ENCODE data around the gene TBX3. TPM values are rescaled to one million over a fixed set of nuclear protein-coding genes. Genes with fewer than 3 reads are reported as not detected.

TBX3 gene
- total RNA-seq, 4 donors from 2014 or later, result 11.1 to 13.5 (median 12.3) TPM

DNA sequence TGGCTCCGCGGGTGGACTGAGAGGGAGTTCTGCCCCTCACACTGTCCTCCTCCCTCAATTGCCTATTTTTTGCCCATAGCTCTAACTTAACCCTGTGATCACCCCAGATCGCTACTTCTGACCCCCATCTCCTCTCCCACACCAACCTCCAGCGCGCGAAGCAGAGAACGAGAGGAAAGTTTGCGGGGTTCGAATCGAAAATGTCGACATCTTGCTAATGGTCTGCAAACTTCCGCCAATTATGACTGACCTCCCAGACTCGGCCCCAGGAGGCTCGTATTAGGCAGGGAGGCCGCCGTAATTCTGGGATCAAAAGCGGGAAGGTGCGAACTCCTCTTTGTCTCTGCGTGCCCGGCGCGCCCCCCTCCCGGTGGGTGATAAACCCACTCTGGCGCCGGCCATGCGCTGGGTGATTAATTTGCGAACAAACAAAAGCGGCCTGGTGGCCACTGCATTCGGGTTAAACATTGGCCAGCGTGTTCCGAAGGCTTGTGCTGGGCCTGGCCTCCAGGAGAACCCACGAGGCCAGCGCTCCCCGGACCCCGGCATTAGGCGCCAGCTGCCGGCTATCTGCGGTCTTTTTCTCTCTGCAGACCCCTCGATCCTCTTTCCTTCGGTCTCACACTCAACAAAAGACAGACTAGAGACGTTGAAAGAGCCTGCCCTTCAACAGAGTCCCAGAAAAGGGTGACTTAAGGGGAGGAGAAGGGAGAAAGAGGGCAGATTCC lies 3.0 kb upstream of the TBX3 start:
- peaks cover 0 to 30% (median 2%) of the 10 kb centered on the region in 4 donors for H3K4me1 ChIP-seq
- no peak overlapping the region for H3K4me3 ChIP-seq
- no peak for TF ChIP-seq EP300 (IDR thresholded peaks at IDR 0.05)
- no peaks in the 10 kb centered on the region for H3K9me3 ChIP-seq
- no peak overlapping the region for H3K27ac ChIP-seq
- peaks cover 0 to 53% of the 10 kb centered on the region in 2 donors for H3K27me3 ChIP-seq
- no peaks in the 10 kb centered on the region for H3K36me3 ChIP-seq
- WGBS, 2 donors, result 50 to 52% methylated on average over 41 of the region's 41 CpGs
- no peak for DNase-seq (ENCODE audit: low spot score in 2 of 2)

DNA sequence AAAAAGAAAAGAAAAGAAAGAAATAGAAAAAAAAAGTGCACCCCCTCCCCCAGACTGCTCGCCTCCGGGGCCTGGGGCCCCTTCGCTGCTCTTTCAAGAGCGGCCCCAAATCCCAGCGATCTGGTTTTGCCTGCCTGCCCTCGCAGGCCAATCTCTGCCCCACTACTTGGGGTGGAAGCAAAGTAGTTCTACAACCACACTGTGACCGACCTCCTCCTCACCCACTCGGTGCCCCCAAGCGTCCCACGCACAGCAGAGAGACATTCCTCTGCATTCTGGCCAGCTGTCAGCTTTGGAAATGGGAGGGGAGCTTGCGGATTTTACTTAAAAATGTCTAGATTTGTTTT lies 2.4 kb upstream of the TBX3 start:
- TF ChIP-seq EP300 (IDR thresholded peaks at IDR 0.05), result no peak
- TF ChIP-seq POLR2A (IDR thresholded peaks at IDR 0.05), result no peak
- TF ChIP-seq CTCF (IDR thresholded peaks at IDR 0.05), result no peak
- no peaks in the 10 kb centered on the region for H3K36me3 ChIP-seq
- peaks cover 0 to 48% of the 10 kb centered on the region in 2 donors for H3K27me3 ChIP-seq
- H3K27ac ChIP-seq, result no peak overlapping the region
- 42 to 48% methylated on average over 11 of the region's 11 CpGs for WGBS, 2 donors
- H3K4me3 ChIP-seq, result no peak overlapping the region
- H3K4me1 ChIP-seq, result peaks cover 0 to 28% (median 2%) of the 10 kb centered on the region in 4 donors
- no peaks in the 10 kb centered on the region for H3K9me3 ChIP-seq
- no peak for DNase-seq (ENCODE audit: low spot score in 2 of 2)

DNA sequence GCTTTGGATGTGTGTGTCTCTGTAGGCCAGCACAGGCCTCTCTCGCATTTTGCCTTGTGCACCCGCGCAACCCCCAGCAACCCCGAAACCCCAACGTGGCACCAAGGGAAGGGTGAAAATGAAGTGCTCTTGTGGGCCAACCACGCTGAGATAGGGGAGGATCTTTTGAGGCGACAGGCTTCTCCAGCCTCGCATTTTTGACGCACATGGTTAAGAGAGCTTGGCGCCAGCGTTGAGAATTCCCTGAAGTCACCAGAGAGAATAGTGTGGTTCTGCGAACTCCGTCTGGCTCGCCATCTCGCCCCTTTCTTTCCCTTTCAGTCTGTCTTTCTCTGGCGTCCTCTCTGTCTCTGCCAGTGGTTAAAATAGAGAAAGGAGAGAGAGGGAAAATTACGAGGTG lies 1.9 kb upstream of the TBX3 start:
- Histone ChIP-seq H3K27me3 (peaks cover 0 to 42% of the 10 kb centered on the region in 2 donors), H3K9me3 (no peaks in the 10 kb centered on the region), H3K4me1 (peaks cover 0 to 29% (median 2%) of the 10 kb centered on the region in 4 donors), H3K4me3 (no peak overlapping the region), H3K27ac (no peak overlapping the region), H3K36me3 (no peaks in the 10 kb centered on the region)
- WGBS, 2 donors, result 74 to 81% methylated on average over 17 of the region's 17 CpGs
- no peak for TF ChIP-seq EP300 (IDR thresholded peaks at IDR 0.05)
- TF ChIP-seq CTCF (IDR thresholded peaks at IDR 0.05), result no peak
- no peak for TF ChIP-seq POLR2A (IDR thresholded peaks at IDR 0.05)
- DNase-seq (ENCODE audit: low spot score in 2 of 2), result no peak

DNA sequence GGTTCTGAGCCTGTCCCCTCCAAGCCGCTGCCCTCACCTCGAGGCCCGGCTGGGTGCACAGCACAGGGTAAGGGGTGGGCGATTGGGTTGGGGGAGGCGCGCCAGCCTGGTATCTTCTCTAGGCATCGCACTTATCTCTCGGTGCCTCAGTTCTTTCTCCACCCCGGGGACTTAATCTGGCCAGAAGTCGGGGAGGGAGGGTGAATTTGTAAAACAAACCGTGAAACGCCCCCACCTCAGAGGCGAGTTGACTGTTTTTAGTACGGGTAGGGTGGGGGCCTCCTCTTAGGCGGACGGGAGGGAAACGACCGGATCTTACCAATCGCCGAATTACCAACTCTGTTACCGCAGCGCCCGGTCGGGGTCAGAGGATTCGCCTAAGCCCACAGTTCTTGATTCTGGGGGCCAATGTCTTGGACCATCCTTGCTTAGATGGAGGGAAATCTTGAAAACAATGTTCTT lies 1.4 kb upstream of the TBX3 start:
- TF ChIP-seq POLR2A (IDR thresholded peaks at IDR 0.05) (no peak), EP300 (IDR thresholded peaks at IDR 0.05) (no peak), CTCF (IDR thresholded peaks at IDR 0.05) (no peak)
- WGBS, 2 donors, result 72 to 74% methylated on average over 25 of the region's 25 CpGs
- Histone ChIP-seq H3K4me1 (peaks cover 0 to 34% (median 2%) of the 10 kb centered on the region in 4 donors), H3K36me3 (no peaks in the 10 kb centered on the region), H3K9me3 (no peaks in the 10 kb centered on the region), H3K27ac (peak overlapping the region in 2 of 4 donors; percentile 82 to 94), H3K4me3 (peak overlapping the region in 3 of 4 donors; percentile 43 to 62 (median 46)), H3K27me3 (peaks cover 0 to 37% of the 10 kb centered on the region in 2 donors)
- DNase-seq (ENCODE audit: low spot score in 2 of 2), result no peak

- 2 to 3% methylated on average over 24 of the region's 24 CpGs for WGBS, 2 donors
- H3K27me3 ChIP-seq, result peaks cover 0 to 34% of the 10 kb centered on the region in 2 donors
- H3K27ac ChIP-seq, result peak overlapping the region; percentile 53 to 94 (median 79)
- DNase-seq (ENCODE audit: low spot score in 2 of 2), result no peak
- H3K36me3 ChIP-seq, result no peaks in the 10 kb centered on the region
- peak overlapping the region; percentile 43 to 62 (median 50) for H3K4me3 ChIP-seq
- peaks cover 0 to 39% (median 2%) of the 10 kb centered on the region in 4 donors for H3K4me1 ChIP-seq
- TF ChIP-seq EP300 (IDR thresholded peaks at IDR 0.05) (no peak), CTCF (IDR thresholded peaks at IDR 0.05) (no peak), POLR2A (IDR thresholded peaks at IDR 0.05) (no peak)
- H3K9me3 ChIP-seq, result no peaks in the 10 kb centered on the region
Observed at GRCh38 chr12:114684870-114685273, 897 bp upstream of the TBX3 start.
